ENCODE measurements around the gene KIF5A.

- no peak for TF ChIP-seq CTCF (IDR thresholded peaks at IDR 0.05)
- no peak for TF ChIP-seq REST (IDR thresholded peaks at IDR 0.05; ENCODE audit: insufficient read depth in 1 of 2, low read depth in 2 of 2, low read length in 1 of 2)
- no peak for TF ChIP-seq POLR2AphosphoS5 (IDR thresholded peaks at IDR 0.05; ENCODE audit: low read depth, low read length)
- TF ChIP-seq TCF7L2 (IDR thresholded peaks at IDR 0.05; ENCODE audit: low read depth, low read length) = no peak
These were observed 52.7 kb downstream of the KIF5A start for GRCh38 chr12:57602544-57602943.
